SW480 (cell line): ENCODE data around the gene WIPI1.
"Not testable (repeated sequence)": the region's sequence is repeated elsewhere in the genome, so short reads cannot be mapped to it uniquely, and the experiment has no call there.

ENCODE experiments used
- DNase-seq: peaks from one replicate; pipeline ENCODE4 v3.0.0-alpha.2; 2016; ENCODE audit warnings: low spot score

The WIPI1 gene

GRCh38 chr17:68457168-68457538 is at the start of gene WIPI1:
TSS of gene WIPI1 (minus strand) at chr17:68457496. CDS start at chr17:68457421, 75 bp downstream.
- DNase-seq: no peak

GRCh38 chr17:68505951-68506350 is 48.7 kb upstream of the WIPI1 start:
- DNase-seq: no peak

- DNase-seq: no peak
Observed at GRCh38 chr17:68501074-68501473, 43.8 kb upstream of the WIPI1 start.

GRCh38 chr17:68499587-68499986 is 42.3 kb upstream of the WIPI1 start:
- DNase-seq: no peak

- DNase-seq: no peak
Observed at GRCh38 chr17:68498479-68499326, 41.4 kb upstream of the WIPI1 start.

GRCh38 chr17:68497885-68498319 is 40.6 kb upstream of the WIPI1 start:
- no peak for DNase-seq

GRCh38 chr17:68495081-68495480 is 37.8 kb upstream of the WIPI1 start:
- DNase-seq: no peak

- DNase-seq: not testable (repeated sequence)
Observed at GRCh38 chr17:68492394-68493054, 35.2 kb upstream of the WIPI1 start.

- DNase-seq: no peak
Observed at GRCh38 chr17:68491381-68492231, 34.3 kb upstream of the WIPI1 start.

- DNase-seq: no peak
Observed at GRCh38 chr17:68489919-68490318, 32.6 kb upstream of the WIPI1 start.

GRCh38 chr17:68484458-68484857 is 27.2 kb upstream of the WIPI1 start:
- no peak for DNase-seq

- no peak for DNase-seq
Observed at GRCh38 chr17:68482576-68483041, 25.3 kb upstream of the WIPI1 start.

- DNase-seq: no peak
Observed at GRCh38 chr17:68480885-68481284, 23.6 kb upstream of the WIPI1 start.

GRCh38 chr17:68470961-68471360 is 13.7 kb upstream of the WIPI1 start:
- no peak for DNase-seq

GRCh38 chr17:68468788-68469187 is 11.5 kb upstream of the WIPI1 start:
- no peak for DNase-seq

GRCh38 chr17:68468334-68468733 is 11.0 kb upstream of the WIPI1 start:
- no peak for DNase-seq

GRCh38 chr17:68463211-68464019 is 6.1 kb upstream of the WIPI1 start:
- DNase-seq: no peak

- DNase-seq: peak; percentile 90
Observed at GRCh38 chr17:68462381-68463210, 5.3 kb upstream of the WIPI1 start.

GRCh38 chr17:68461589-68461988 is 4.3 kb upstream of the WIPI1 start:
- DNase-seq: peak; percentile 20

GRCh38 chr17:68461122-68461539 is 3.8 kb upstream of the WIPI1 start:
- DNase-seq: peak; percentile 81

GRCh38 chr17:68460715-68461114 is 3.4 kb upstream of the WIPI1 start:
- DNase-seq: peak; percentile 80
